A549 (cell line): ENCODE data around the gene CDR2.

Experiments
- CEBPB ChIP-seq, 2 experiments: fragments of >200 bp in 1 of 2; sonication (Bioruptor Twin) in 1 of 2; formaldehyde crosslinking in 1 of 2; IDR thresholded peaks; 2 replicates each; pipeline ENCODE4 v1.6.1; 2012 to 2016
- CTCF ChIP-seq: fragments of >200 bp; sonication (Bioruptor Twin); formaldehyde crosslinking; IDR thresholded peaks from 3 replicates; pipeline ENCODE4 v1.5.1; 2016
- EP300 ChIP-seq, 2 experiments: fragments of >200 bp; sonication (Bioruptor Twin); formaldehyde crosslinking; IDR thresholded peaks; 2 replicates in 1 of 2; 3 replicates in 1 of 2; pipeline ENCODE4 v1.6.1; 2016 to 2017
- GATA3 ChIP-seq: IDR thresholded peaks from 2 replicates; pipeline ENCODE4 v1.6.1; 2012; ENCODE audit warnings: borderline replicate concordance
- KDM1A ChIP-seq: fragments of 200-600 bp; sonication (generic); IDR thresholded peaks from 2 replicates; pipeline ENCODE4 v1.6.1; 2016; ENCODE audit warnings: low read depth, mild to moderate bottlenecking
- KDM5A ChIP-seq: fragments of 200-600 bp; sonication (generic); IDR thresholded peaks from 2 replicates; pipeline ENCODE4 v1.6.1; 2016; ENCODE audit warnings: antibody characterized with exemption, mild to moderate bottlenecking
- MAZ ChIP-seq: fragments of 150-350 bp; IDR thresholded peaks from 2 replicates; pipeline ENCODE4 v1.6.1; 2014; ENCODE audit warnings: antibody characterized with exemption, low read depth, low read length, borderline replicate concordance
- NFE2L2 ChIP-seq: fragments of 150-350 bp; conservative IDR thresholded peaks from 2 replicates; pipeline ENCODE4 v1.6.1; 2014; ENCODE audit warnings: low read length
- POLR2A ChIP-seq: IDR thresholded peaks from 2 replicates; pipeline ENCODE4 v1.6.1; 2012; ENCODE audit warnings: mild to moderate bottlenecking, low read length
- RAD21 ChIP-seq, 2 experiments: fragments of >200 bp in 1 of 2; sonication (Bioruptor Twin) in 1 of 2; formaldehyde crosslinking in 1 of 2; IDR thresholded peaks in 1 of 2; conservative IDR thresholded peaks in 1 of 2; 2 replicates in 1 of 2; 3 replicates in 1 of 2; pipeline ENCODE4 v1.6.1; 2012 to 2018; ENCODE audit warnings: inconsistent platforms in 1 of 2
- REST ChIP-seq: fragments of 200-600 bp; sonication (generic); IDR thresholded peaks from 2 replicates; pipeline ENCODE4 v1.6.1; 2016; ENCODE audit warnings: antibody characterized with exemption, mild to moderate bottlenecking, moderate library complexity
- USF2 ChIP-seq: fragments of 450-650 bp; IDR thresholded peaks from 2 replicates; pipeline ENCODE4 v1.6.1; 2014; ENCODE audit warnings: antibody characterized with exemption

DNA sequence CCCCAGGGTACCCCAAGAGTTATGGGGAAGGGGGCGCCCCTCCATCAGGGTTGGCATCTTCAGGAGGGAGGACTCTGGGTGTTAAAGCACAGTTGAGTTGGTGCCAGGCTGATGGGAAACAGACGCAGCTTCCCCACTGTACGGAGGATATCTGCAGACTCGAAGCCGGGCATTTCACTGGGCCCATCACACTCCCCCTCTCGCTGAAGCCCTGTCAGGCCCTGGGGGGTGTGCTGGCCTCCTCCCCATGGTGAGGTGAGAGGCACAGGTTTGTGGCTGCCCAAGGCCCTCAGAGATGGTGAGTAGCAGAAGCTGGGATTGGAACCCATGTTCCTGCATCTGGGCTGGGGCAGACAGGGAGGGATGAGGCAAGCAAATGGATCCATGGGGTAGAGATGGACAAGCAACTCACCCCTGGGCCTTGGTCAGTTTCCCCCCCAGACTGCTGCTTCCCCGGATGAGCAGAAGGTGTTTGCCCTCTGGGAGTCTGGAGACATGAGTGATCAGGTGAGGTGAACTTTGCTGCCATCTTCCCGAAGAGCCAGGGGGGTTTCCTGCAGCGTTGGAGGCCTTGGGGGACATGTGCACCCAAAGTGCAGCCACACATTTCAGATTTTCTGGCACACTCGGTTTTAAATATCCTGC lies 46.2 kb downstream of the CDR2 start:
- TF ChIP-seq RAD21 (conservative IDR thresholded peaks at IDR 0.05 in 1 of 2, IDR thresholded peaks at IDR 0.05 in 1 of 2) (no peak), CTCF (no peak), POLR2A (no peak), REST (no peak), EP300 (IDR thresholded peaks at IDR 0.05) (no peak), MAZ (no peak), GATA3 (no peak), NFE2L2 (no peak), USF2 (no peak), CEBPB (IDR thresholded peaks at IDR 0.05) (no peak), KDM5A (no peak), KDM1A (no peak)
